Measurements from ENCODE around the gene CFHR4. TPM values are rescaled to one million over a fixed set of nuclear protein-coding genes. Genes with fewer than 3 reads are reported as not detected.
"Not testable (repeated sequence)": the region's sequence is repeated elsewhere in the genome, so short reads cannot be mapped to it uniquely, and the experiment has no call there.

CFHR4 gene
- total RNA-seq, 4 donors from 2014 or later: not detected

- DNase-seq: no peak
- Histone ChIP-seq H3K4me3 (no peak overlapping the region), H3K27me3 (no peaks in the 10 kb centered on the region), H3K27ac (no peak overlapping the region), H3K4me1 (no peaks in the 10 kb centered on the region), H3K9me3 (no peaks in the 10 kb centered on the region), H3K36me3 (no peaks in the 10 kb centered on the region)
- TF ChIP-seq CTCF (IDR thresholded peaks at IDR 0.05): no peak
Observed at GRCh38 chr1:196861429-196861828, 26.4 kb upstream of the CFHR4 start.

- Histone ChIP-seq H3K27me3 (no peaks in the 10 kb centered on the region), H3K27ac (no peak overlapping the region), H3K9me3 (no peaks in the 10 kb centered on the region), H3K4me1 (no peaks in the 10 kb centered on the region), H3K36me3 (no peaks in the 10 kb centered on the region), H3K4me3 (no peak overlapping the region)
- no peak for DNase-seq
- no peak for TF ChIP-seq CTCF (IDR thresholded peaks at IDR 0.05)
- TF ChIP-seq POLR2A (IDR thresholded peaks at IDR 0.05): no peak
Observed at GRCh38 chr1:196866974-196867373, 20.9 kb upstream of the CFHR4 start.

GRCh38 chr1:196873385-196873784, 14.5 kb upstream of the CFHR4 start:
- no peaks in the 10 kb centered on the region for H3K9me3 ChIP-seq
- no peak overlapping the region for H3K4me3 ChIP-seq
- no peaks in the 10 kb centered on the region for H3K4me1 ChIP-seq
- H3K27me3 ChIP-seq: no peaks in the 10 kb centered on the region
- H3K36me3 ChIP-seq: no peaks in the 10 kb centered on the region
- DNase-seq: no peak
- TF ChIP-seq POLR2A (IDR thresholded peaks at IDR 0.05): no peak
- no peak for TF ChIP-seq CTCF (IDR thresholded peaks at IDR 0.05)
- H3K27ac ChIP-seq: no peak overlapping the region

- no peak overlapping the region for H3K4me3 ChIP-seq
- H3K9me3 ChIP-seq: no peaks in the 10 kb centered on the region
- DNase-seq: no peak
- H3K27ac ChIP-seq: no peak overlapping the region
- no peaks in the 10 kb centered on the region for H3K36me3 ChIP-seq
- no peak for TF ChIP-seq CTCF (IDR thresholded peaks at IDR 0.05)
- no peak for TF ChIP-seq POLR2A (IDR thresholded peaks at IDR 0.05)
- no peaks in the 10 kb centered on the region for H3K4me1 ChIP-seq
- H3K27me3 ChIP-seq: no peaks in the 10 kb centered on the region
Observed at GRCh38 chr1:196875935-196876334, 11.9 kb upstream of the CFHR4 start.

- no peak for TF ChIP-seq CTCF (IDR thresholded peaks at IDR 0.05)
- TF ChIP-seq POLR2A (IDR thresholded peaks at IDR 0.05): no peak
- no peak overlapping the region for H3K4me3 ChIP-seq
Observed at GRCh38 chr1:196877964-196878363, 9.9 kb upstream of the CFHR4 start.

GRCh38 chr1:196886560-196886959, 1.3 kb upstream of the CFHR4 start:
- not testable (repeated sequence) for H3K27ac ChIP-seq, H3K36me3 ChIP-seq, H3K4me3 ChIP-seq, H3K4me1 ChIP-seq, H3K27me3 ChIP-seq, DNase-seq, H3K9me3 ChIP-seq

More at GRCh38 chr1:196877964-196878363, 9.9 kb upstream of the CFHR4 start:
- no peaks in the 10 kb centered on the region for H3K4me1 ChIP-seq
- no peaks in the 10 kb centered on the region for H3K9me3 ChIP-seq
- DNase-seq: no peak
- H3K36me3 ChIP-seq: no peaks in the 10 kb centered on the region
- H3K27ac ChIP-seq: no peak overlapping the region
- no peaks in the 10 kb centered on the region for H3K27me3 ChIP-seq
